ENCODE data around the gene PAX2.

PAX2 gene

DNA sequence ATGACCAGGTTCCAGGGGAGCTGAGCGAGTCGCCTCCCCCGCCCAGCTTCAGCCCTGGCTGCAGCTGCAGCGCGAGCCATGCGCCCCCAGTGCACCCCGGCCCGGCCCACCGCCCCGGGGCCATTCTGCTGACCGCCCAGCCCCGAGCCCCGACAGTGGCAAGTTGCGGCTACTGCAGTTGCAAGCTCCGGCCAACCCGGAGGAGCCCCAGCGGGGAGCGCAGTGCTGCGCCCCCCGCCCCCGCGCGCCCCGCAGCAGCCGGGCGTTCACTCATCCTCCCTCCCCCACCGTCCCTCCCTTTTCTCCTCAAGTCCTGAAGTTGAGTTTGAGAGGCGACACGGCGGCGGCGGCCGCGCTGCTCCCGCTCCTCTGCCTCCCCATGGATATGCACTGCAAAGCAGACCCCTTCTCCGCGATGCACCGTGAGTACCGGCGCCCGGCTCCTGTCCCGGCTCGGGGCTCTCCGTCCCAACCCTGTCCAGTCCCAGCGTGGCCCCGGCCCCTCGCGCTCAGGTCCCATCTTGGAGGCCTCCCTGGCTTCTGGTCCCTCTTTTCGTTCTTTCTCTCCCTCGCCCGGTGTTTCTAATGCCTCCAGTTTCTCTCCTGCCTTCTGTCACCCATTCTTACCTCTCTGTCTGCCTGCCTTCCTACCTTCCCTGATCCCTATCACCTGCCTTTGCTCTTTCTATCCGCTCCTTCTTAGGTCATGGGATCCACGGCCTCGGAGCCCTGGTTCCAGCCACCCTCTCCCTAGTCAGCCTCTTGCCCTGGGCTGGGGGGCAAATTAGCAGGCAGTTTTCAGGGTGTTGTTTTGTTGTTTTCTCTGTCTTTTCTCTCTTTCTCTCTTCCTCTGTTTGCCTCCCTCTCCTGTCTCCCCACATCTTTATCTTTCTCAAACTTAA, 751 bp downstream of the PAX2 start:
- DNase-seq (ENCODE audit: low read depth): no peak
- TF ChIP-seq, protein P1, sequence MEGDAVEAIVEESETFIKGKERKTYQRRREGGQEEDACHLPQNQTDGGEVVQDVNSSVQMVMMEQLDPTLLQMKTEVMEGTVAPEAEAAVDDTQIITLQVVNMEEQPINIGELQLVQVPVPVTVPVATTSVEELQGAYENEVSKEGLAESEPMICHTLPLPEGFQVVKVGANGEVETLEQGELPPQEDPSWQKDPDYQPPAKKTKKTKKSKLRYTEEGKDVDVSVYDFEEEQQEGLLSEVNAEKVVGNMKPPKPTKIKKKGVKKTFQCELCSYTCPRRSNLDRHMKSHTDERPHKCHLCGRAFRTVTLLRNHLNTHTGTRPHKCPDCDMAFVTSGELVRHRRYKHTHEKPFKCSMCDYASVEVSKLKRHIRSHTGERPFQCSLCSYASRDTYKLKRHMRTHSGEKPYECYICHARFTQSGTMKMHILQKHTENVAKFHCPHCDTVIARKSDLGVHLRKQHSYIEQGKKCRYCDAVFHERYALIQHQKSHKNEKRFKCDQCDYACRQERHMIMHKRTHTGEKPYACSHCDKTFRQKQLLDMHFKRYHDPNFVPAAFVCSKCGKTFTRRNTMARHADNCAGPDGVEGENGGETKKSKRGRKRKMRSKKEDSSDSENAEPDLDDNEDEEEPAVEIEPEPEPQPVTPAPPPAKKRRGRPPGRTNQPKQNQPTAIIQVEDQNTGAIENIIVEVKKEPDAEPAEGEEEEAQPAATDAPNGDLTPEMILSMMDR (IDR thresholded peaks at IDR 0.05; ENCODE audit: control insufficient read depth, extremely low read depth, insufficient read depth): no peak
- H3K4me3 ChIP-seq (ENCODE audit: low read depth, low read length): no peak overlapping the region

DNA sequence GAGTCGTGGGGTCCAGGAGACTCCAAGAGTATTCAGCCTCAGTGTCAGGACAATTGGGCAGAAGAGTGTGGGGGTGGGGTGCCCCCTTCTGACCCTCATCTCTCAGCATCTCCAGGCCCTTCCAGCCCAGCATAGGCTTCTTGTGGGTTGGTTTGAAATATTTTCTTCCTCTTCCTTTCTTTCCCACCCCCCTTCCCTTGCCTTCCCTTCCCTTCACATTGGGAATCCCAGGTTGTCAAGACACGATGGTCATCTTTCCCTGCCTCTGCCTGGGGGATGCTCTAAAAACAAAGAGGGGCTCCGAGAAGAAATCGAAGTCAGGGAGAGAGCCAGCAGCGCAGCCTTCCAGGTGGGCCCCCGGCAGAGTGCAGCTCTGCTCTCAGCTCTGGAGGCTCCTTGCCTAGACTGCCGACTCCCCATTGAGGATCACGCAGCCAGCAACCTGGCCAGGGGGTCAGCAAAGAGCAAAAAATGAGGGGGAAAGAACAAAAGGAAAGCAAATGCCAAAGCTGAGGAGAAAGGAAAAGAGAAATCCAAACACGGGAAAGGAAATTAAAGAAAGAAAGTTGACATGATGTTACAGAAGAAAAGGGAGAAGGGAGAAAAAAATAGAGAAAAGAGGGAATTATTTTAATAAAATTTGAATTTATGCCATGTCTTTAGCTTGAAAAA, 1.5 kb downstream of the PAX2 start:
- no peak overlapping the region for H3K4me3 ChIP-seq (ENCODE audit: low read depth, low read length)
- no peak for DNase-seq (ENCODE audit: low read depth)
- TF ChIP-seq, protein P1 (IDR thresholded peaks at IDR 0.05; ENCODE audit: control insufficient read depth, extremely low read depth, insufficient read depth): no peak

DNA sequence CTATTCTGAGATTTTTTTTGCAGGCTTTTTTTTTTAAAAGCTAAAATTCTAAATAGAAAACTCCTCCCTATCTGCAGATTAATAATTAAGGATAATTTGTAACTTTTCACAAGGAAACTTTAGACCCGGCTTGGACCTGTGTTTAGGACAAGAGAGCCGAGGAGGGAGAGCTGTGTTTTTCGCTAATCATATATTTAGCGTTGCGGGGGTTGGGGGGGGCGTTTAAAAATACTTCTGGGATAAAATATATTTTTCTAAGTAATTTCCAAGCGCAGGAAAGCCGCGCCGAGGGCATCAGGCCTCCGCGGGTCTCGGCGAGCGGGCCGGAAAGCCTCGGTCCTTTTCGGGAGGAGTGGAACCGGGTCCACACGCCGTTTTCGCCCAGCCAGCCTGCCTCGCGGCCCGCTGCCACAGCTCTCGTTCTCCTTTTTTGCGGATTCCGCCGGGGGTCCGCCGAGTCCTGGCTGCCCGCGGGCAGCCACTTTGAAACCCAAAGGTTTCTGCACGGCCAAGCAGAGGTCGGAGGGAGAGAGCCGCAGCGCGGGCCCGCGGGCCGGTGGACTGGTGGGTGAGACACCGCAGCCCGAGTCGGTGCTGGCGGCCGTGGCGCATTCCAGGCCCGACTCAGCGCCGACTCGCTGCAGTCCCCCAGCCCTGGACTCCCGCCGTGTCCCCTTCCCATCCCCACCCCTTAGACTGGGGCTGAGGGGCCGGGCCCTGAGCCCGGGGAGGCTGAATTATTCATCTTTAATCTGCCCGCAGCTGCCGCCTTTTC, 2.3 kb downstream of the PAX2 start:
- no peak overlapping the region for H3K4me3 ChIP-seq (ENCODE audit: low read depth, low read length)
- TF ChIP-seq, protein P1 (IDR thresholded peaks at IDR 0.05; ENCODE audit: control insufficient read depth, extremely low read depth, insufficient read depth): no peak
- DNase-seq (ENCODE audit: low read depth): no peak

DNA sequence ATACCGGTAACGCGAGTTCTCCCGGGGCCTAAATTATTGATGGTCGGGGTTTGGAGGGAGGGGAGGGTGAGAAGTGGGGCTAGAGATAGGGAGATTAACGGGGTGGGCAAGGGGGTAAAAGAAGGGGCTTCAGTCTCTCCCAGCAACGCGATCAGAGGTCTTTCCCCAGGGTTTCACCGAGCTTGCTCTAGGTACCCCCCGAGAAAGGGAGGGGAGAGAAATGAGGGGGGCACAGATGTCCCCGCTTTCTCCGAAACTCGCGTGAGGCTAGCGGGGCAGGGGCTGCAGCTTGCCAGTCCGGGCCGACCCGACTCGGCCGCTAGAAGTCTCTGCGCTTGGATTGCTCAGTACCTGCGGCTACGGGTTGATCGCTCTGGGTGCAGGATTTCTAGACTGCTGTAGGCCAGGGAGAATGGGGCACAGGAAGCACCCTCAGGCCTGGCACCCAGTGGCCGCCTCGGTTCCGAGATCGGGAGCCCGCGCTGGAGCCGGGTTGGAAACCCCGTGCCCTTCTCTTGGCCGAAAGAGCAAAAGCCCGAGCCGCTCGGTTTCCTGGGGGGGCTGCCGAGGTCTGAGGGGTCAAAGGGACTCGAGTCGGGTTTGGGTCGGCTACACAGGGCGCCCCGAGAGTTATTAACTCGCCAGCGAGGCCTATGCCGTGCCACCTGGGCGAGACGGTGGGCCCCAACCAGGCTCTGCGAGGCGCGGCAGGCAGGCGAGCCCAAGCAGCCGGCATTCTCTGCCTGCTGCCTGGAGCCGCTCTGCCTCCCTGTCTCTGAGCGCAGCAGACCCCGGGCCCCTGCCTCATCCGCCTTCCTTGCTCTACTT, 3.1 kb downstream of the PAX2 start:
- TF ChIP-seq, protein P1 (IDR thresholded peaks at IDR 0.05; ENCODE audit: control insufficient read depth, extremely low read depth, insufficient read depth): no peak
- H3K4me3 ChIP-seq (ENCODE audit: low read depth, low read length): no peak overlapping the region
- DNase-seq (ENCODE audit: low read depth): no peak

DNA sequence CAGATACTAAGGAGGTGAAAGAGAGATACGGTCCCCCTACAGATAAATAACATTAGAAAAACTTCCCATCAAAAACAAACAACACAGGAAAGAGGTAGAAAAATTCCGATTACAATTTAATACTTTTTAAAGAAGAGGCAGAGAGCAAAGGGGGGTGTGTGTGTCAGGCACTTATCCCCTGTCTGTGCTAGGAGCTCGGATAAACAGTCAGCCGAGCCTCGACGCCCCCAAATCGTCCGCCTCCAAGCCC, 3.6 kb downstream of the PAX2 start:
- H3K4me3 ChIP-seq (ENCODE audit: low read depth, low read length): no peak overlapping the region
- DNase-seq (ENCODE audit: low read depth): no peak
- TF ChIP-seq, protein P1 (IDR thresholded peaks at IDR 0.05; ENCODE audit: control insufficient read depth, extremely low read depth, insufficient read depth): no peak
